Liver (tissue), 9 donors: ENCODE results near the gene CLEC16A. TPM values are rescaled to one million over a fixed set of nuclear protein-coding genes. Genes with fewer than 3 reads are reported as not detected.

Source experiments
- DNase-seq: peaks from one replicate; pipeline ENCODE4 v3.0.0-alpha.2; 2017; ENCODE audit warnings: low spot score
- H3K27ac ChIP-seq, 2 donors: one replicate each; pipeline ENCODE4 v1.7.0; 2013; ENCODE audit warnings: inconsistent platforms in 2 of 2, low read length in 2 of 2, control low read depth in 1 of 2, low read depth in 1 of 2, mild to moderate bottlenecking in 1 of 2
- H3K27me3 ChIP-seq, 4 donors: one replicate each; pipeline versions ENCODE4 v1.6.1 to v1.7.0; 2013; ENCODE audit warnings: low read length in 3 of 4, inconsistent platforms in 1 of 4, mild to moderate bottlenecking in 1 of 4, moderate library complexity in 1 of 4; ENCODE audit not compliant: control insufficient read depth in 4 of 4, insufficient read depth in 4 of 4
- H3K36me3 ChIP-seq, 4 donors: one replicate each; pipeline versions ENCODE4 v1.6.1 to v1.7.0; 2013; ENCODE audit warnings: low read length in 3 of 4, mild to moderate bottlenecking in 3 of 4, low read depth in 1 of 4, moderate library complexity in 1 of 4; ENCODE audit not compliant: control insufficient read depth in 4 of 4, insufficient read depth in 3 of 4
- H3K4me1 ChIP-seq, 4 donors: one replicate each; pipeline versions ENCODE4 v1.6.1 to v1.7.0; 2013; ENCODE audit warnings: low read length in 3 of 4, mild to moderate bottlenecking in 3 of 4, moderate library complexity in 1 of 4; ENCODE audit not compliant: control insufficient read depth in 4 of 4, insufficient read depth in 4 of 4
- H3K4me3 ChIP-seq, 3 donors: one replicate each; pipeline versions ENCODE4 v1.6.1 to v1.7.0; 2013; ENCODE audit warnings: low read length in 3 of 3, control low read depth in 1 of 3, low read depth in 1 of 3, mild to moderate bottlenecking in 1 of 3
- H3K9ac ChIP-seq, 2 donors: one replicate each; pipeline ENCODE4 v1.7.0; 2013; ENCODE audit warnings: low read length in 2 of 2, mild to moderate bottlenecking in 2 of 2, moderate library complexity in 2 of 2, control low read depth in 1 of 2, low read depth in 1 of 2
- H3K9me3 ChIP-seq, 4 donors: one replicate each; pipeline versions ENCODE4 v1.6.1 to v1.7.0; 2013; ENCODE audit warnings: low read length in 3 of 4; ENCODE audit not compliant: control insufficient read depth in 4 of 4
- ATF3 ChIP-seq: IDR thresholded peaks from 2 replicates; pipeline ENCODE4 v1.6.1; 2016; ENCODE audit warnings: antibody characterized with exemption
- CTCF ChIP-seq: fragments of 150-350 bp; IDR thresholded peaks from 2 replicates; pipeline ENCODE4 v1.5.1; 2017; ENCODE audit warnings: improper control_type of control experiment, low read depth, low read length; ENCODE audit not compliant: missing input control
- EGR1 ChIP-seq, 2 donors: IDR thresholded peaks; 2 replicates each; pipeline ENCODE4 v1.6.1; 2016 to 2018; ENCODE audit warnings: antibody characterized with exemption in 2 of 2, low read depth in 2 of 2
- FOXA1 ChIP-seq: IDR thresholded peaks from 2 replicates; pipeline ENCODE4 v1.6.1; 2016; ENCODE audit warnings: antibody characterized with exemption
- FOXA2 ChIP-seq: IDR thresholded peaks from 2 replicates; pipeline ENCODE4 v1.6.1; 2016; ENCODE audit warnings: antibody characterized with exemption
- GABPA ChIP-seq, 2 donors: IDR thresholded peaks in 1 of 2; conservative IDR thresholded peaks in 1 of 2; 2 replicates each; pipeline ENCODE4 v1.6.1; 2016; ENCODE audit warnings: antibody characterized with exemption in 2 of 2, mild to moderate bottlenecking in 1 of 2, moderate library complexity in 1 of 2
- HNF4A ChIP-seq, 2 donors: conservative IDR thresholded peaks; 2 replicates each; pipeline ENCODE4 v1.6.1; 2016; ENCODE audit warnings: antibody characterized with exemption in 2 of 2, mild to moderate bottlenecking in 2 of 2
- HNF4G ChIP-seq: IDR thresholded peaks from 2 replicates; pipeline ENCODE4 v1.6.1; 2016; ENCODE audit warnings: antibody characterized with exemption
- JUND ChIP-seq, 2 donors: IDR thresholded peaks; 2 replicates each; pipeline ENCODE4 v1.6.1; 2016; ENCODE audit warnings: antibody characterized with exemption in 2 of 2
- MAX ChIP-seq: IDR thresholded peaks from 2 replicates; pipeline ENCODE4 v1.6.1; 2016; ENCODE audit warnings: antibody characterized with exemption
- NR2F2 ChIP-seq: IDR thresholded peaks from 2 replicates; pipeline ENCODE4 v1.6.1; 2016; ENCODE audit warnings: antibody characterized with exemption
- RAD21 ChIP-seq, 2 donors: IDR thresholded peaks; 2 replicates each; pipeline ENCODE4 v1.6.1; 2016; ENCODE audit warnings: antibody characterized with exemption in 2 of 2, mild to moderate bottlenecking in 2 of 2
- REST ChIP-seq: IDR thresholded peaks from 2 replicates; pipeline ENCODE4 v1.6.1; 2016; ENCODE audit warnings: antibody characterized with exemption, mild to moderate bottlenecking
- RXRA ChIP-seq, 2 donors: IDR thresholded peaks; 2 replicates each; pipeline ENCODE4 v1.6.1; 2017 to 2018; ENCODE audit warnings: antibody characterized with exemption in 2 of 2, mild to moderate bottlenecking in 1 of 2
- SP1 ChIP-seq: IDR thresholded peaks from 2 replicates; pipeline ENCODE4 v1.6.1; 2018; ENCODE audit warnings: antibody characterized with exemption, mild to moderate bottlenecking
- TAF1 ChIP-seq: conservative IDR thresholded peaks from 2 replicates; pipeline ENCODE4 v1.6.1; 2016; ENCODE audit warnings: antibody characterized with exemption, mild to moderate bottlenecking
- YY1 ChIP-seq: IDR thresholded peaks from 2 replicates; pipeline ENCODE4 v1.6.1; 2016; ENCODE audit warnings: antibody characterized with exemption, mild to moderate bottlenecking
- ZBTB33 ChIP-seq: IDR thresholded peaks from 2 replicates; pipeline ENCODE4 v1.6.1; 2016; ENCODE audit warnings: antibody characterized with exemption
- WGBS: extraction: QIAGEN DNeasy Blood & Tissue Kit; methylation state at CpG from one replicate; pipeline ENCODE4 v1.1.7; 2013; 5-methylcytosine and 5-hydroxymethylcytosine counted together
- polyA plus RNA-seq, 2 donors: library from polyadenylated mRNA; stranded (reverse) in 1 of 2; unstranded in 1 of 2; fragments of 200-250 nt in 1 of 2; fragments of >200 nt in 1 of 2; fragmentation: Nextera tagmentation in 1 of 2; extraction: Ambion mirVana in 1 of 2; gene quantifications; one replicate each; pipeline versions ENCODE4 v1.2.1 to v1.2.3, GENCODE V29; 2013 to 2015
- total RNA-seq, 2 donors: library from RNA; depleted of rRNA; stranded (reverse); fragments of >200 nt; gene quantifications; one replicate each; pipeline ENCODE4 v1.2.3, GENCODE V29; 2014
- donor health status: healthy.
- donor health status: healthy.
- donor health status: healthy.
- donor health status: healthy.
- donor health status: healthy.

Gene CLEC16A
- total and polyA plus RNA-seq, 4 donors: 9.7 to 23.0 (median 17.4) TPM

GRCh38 chr16:10976634-10977033, 32.3 kb downstream of the CLEC16A start:
- Histone ChIP-seq H3K27ac (no peak overlapping the region), H3K4me3 (no peak overlapping the region), H3K4me1 (peaks cover 2 to 9% (median 6%) of the 10 kb centered on the region in 4 donors), H3K9ac (no peak overlapping the region), H3K9me3 (no peaks in the 10 kb centered on the region), H3K27me3 (no peaks in the 10 kb centered on the region), H3K36me3 (peaks cover 5 to 12% (median 9%) of the 10 kb centered on the region in 4 donors)
- DNase-seq: no peak
- WGBS: 96% methylated on average over 3 of the region's 3 CpGs
- TF ChIP-seq MAX: no peak
- no peak for TF ChIP-seq RAD21 (IDR thresholded peaks at IDR 0.05)
- TF ChIP-seq JUND (IDR thresholded peaks at IDR 0.05): no peak
- no peak for TF ChIP-seq FOXA2
- no peak for TF ChIP-seq FOXA1
- TF ChIP-seq YY1: no peak
- TF ChIP-seq NR2F2: no peak
- TF ChIP-seq HNF4A (conservative IDR thresholded peaks at IDR 0.05): no peak
- no peak for TF ChIP-seq EGR1 (IDR thresholded peaks at IDR 0.05; ENCODE audit: low read depth in 2 of 2)
- no peak for TF ChIP-seq SP1
- no peak for TF ChIP-seq TAF1
- TF ChIP-seq RXRA (IDR thresholded peaks at IDR 0.05): no peak
- no peak for TF ChIP-seq HNF4G
- TF ChIP-seq CTCF: no peak
- TF ChIP-seq ZBTB33: no peak
- TF ChIP-seq ATF3: no peak
- no peak for TF ChIP-seq REST
- TF ChIP-seq GABPA (IDR thresholded peaks at IDR 0.05 in 1 of 2, conservative IDR thresholded peaks at IDR 0.05 in 1 of 2): no peak
